GM18498 (cell line): ENCODE data around the gene SLC9A9.

Experiments
- ATAC-seq: cut with Tn5 transposase; IDR thresholded peaks from one replicate; pipeline ENCODE4 v1.9.1; 2021; ENCODE audit warnings: mild to moderate bottlenecking, moderate library complexity; ENCODE audit not compliant: unreplicated experiment

Gene SLC9A9

DNA sequence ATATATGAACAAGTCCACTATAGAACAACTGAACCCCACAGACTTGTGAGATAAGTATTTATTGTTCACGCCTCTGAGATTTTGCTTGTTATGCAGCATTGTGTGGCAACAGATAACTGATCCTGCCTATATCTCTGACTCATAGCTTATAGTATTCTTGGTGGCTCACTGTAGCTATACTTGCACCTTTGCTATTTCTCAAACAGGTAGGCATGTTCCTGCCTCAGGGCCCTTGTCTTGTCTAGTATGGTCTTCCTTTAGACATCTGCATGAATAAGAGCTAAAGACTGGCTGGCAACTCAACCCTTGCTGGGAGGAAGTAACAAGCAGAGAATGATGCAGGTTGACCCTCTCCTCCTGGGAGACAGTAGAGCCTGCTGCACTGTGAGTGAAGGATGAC, 472.6 kb downstream of the SLC9A9 start:
- ATAC-seq, result no peak

DNA sequence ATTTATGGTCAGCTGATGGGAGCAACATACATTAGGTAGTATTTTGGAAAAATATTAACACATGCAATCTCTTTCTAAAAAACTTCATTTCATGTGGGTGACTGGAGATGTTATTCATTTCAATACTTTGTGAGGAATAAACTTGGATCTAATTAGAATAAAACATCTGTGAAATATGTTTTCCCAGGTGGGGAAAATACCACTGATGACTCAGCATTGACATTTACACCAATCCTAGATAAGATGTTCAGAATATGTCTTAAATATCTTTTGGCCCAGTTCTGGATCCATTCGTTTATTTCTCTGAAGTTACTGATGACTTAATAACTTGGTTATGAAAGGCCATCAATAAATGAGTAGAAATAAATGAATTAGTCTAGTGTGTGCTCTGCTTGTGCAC, 481.1 kb downstream of the SLC9A9 start:
- no peak for ATAC-seq

DNA sequence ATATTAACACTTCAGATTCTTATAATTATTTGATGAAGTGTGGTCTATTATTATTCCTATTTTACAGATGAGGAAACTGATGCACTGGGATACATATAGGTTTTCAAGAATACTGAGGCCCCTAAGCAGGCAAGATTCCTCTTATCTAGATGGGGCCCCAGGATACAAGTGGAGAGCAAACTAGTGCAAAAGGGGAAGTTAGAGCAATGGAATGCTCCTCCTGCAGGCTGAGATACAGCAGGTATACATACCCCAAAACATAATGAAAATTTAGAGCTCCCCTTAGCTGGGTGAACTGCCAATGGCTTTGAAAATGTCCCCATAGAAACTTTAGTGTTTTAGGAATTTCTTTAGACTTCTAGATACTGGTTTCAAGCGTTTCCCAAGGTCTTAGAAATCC, 481.6 kb downstream of the SLC9A9 start:
- no peak for ATAC-seq

DNA sequence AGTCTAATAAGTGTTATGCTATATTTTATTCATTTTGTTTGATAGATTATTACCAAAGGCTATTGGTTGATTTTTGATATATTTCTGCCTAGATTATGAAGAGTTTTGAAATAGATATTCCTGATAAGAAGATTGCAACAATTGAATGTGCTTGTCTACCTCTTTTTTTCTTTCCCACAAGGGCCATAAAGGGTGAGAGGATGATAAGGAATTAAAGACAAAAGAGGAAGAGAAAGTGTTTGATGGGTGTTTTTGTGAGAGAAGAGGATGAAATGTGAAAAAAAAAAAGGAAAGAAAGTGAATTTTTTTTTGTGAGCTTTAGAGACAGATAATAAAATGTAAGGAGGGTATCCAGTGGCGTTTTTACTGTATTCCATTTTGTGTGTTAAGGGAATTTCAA, 484.3 kb downstream of the SLC9A9 start:
- ATAC-seq, result no peak

DNA sequence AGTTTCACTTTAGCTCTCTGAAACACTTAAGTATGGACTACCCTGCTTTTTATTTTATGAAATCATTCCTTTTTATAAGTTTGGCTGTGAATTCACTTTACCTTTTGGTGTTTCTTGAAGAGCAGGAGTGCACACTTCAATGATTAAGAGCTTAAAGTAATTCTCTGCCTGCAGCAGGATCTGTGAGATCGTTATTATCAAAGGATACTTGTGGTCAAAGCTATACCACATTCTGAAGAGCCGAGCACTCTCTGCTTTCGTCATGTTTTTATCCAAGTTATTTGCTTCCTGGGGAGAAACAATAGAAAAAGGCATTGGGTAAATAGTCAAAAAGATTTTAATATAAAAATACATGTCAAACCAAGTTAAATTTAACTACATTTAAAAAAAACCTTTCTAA, 485.0 kb downstream of the SLC9A9 start:
- ATAC-seq, result no peak

DNA sequence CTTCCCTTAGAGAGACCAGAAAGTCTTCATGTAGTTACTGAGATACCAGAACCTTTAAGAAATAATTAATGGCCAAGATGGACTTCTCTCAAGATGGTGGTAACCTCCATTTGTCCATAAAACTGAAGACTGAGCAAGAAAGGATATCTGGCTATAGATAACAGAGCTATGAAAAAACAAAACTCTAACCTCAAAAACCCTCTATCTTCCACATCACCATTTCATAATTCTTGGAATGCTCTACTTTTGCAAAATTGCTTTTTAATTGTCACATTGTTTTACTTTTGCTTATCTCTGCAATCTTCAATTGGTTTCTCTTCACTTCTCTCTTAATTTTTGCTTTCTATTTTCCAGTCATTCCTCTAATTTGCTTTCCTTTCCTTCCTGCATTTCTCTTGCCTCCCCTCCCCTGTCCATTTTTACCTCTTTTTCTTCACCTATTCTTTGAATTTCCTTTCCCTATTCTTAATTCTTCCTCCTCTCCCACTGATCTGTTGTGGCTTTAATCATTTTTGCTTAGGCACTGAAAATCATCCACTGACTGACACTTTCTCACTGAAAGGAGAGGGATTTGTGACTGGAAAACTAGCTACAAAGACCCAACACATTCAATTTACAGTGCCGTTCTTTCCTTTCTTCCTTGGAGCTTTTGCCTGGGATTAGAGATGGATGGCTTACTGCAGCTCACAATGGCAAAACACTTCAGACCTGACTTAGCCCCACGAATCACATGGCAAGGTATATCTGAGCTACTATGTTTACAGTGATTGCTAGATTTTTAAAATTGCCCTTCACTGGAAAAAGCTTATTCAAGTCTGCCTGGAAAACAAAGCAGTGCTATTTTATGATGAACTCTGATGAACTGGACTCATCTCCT, 485.9 kb downstream of the SLC9A9 start:
- ATAC-seq, result no peak

DNA sequence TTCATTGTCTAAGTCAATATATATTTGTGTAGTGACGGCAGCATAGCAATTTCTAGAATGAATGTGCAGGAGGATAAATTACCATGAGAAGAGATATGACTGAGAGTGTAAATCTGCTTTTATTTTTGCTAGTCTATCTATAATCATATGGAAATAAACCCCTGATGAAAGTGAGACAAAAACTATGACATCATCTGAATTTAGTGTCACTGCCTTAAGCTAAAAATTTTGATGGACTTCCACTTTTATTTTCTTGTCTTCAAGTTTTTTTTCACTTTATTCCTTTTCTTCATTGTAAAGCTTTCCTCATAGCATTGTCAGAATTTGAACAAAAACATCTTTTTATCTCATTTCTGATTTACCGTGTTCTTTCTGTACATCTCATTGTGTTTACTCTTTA, 486.7 kb downstream of the SLC9A9 start:
- no peak for ATAC-seq

DNA sequence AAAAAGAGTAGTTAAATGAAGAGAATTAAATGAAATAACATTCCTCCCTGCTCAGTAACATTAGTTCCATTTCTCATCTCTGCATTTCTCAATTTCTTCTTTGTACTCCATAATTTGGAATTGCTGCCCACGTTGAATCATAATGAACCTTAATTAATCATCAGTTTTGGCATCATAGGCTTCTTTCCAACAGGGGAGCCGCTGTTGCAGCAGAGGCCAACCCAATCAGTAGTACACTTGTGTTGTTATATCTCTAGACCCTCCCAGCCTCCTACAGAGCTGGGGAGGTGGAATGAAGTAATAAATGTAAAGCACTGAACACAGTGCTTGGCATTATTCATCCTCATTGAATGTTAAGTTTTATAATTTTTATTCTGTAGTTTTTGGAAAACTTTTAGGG, 488.0 kb downstream of the SLC9A9 start:
- no peak for ATAC-seq

DNA sequence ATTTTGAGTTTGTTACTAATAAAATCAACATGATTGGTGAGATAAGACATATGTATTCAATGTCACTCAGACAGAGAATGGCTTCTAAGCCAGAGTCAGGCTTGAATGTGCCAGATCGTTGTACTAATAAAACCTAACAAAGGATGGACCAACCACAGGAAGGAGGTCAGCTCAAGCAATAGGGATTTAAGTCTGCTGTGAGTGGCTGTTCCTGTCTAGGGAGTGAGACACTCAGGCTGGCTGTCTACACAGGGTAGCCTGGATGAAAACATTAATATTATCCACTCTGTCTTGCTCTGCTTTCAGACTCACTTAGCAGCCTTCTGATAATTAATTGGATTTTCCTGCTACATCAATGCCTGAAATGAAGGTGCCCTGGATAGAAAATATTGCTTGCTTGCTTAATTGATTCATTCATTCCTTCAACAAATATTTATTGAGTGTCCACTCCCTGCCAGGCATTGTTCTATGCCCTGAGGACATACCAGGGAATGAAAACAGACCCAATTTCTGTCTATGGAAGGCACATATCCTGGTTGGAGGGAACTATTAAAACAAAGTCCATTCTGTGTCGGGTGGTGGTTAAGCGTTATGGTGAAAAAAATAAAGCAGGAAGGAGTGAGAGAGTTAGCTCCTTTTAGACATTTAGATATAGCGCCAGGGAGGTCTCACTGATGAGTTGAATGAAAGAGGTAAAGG, 489.3 kb downstream of the SLC9A9 start:
- no peak for ATAC-seq

DNA sequence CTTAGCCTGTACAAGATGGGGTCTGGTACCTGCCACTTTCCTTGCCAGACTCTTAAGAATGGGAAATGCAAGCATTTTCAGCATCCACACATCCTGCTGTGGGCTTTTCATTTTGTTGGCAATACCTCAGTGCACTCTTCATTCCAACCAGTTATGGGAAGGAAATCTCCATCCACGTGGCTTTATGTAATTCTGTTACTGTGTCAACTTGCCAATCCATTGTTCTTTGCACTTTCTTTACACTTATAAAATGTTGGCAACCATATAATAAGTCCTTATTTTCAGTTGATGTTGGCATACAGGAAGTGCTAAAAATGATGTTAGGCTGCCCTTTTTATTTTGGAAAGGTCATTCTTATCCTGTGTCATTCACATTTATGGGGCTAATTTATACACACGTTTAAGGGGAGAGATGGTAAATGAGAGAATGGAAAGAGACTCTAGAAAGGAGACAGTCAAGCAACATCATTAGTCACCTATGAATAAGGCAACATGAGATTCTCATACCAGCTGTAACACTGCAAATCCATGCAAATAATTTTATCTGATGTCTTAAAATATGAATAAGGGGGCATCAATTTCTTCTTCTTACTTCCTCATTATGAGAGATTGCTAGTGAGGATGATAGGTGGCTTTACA, 490.0 kb downstream of the SLC9A9 start:
- ATAC-seq, result no peak

DNA sequence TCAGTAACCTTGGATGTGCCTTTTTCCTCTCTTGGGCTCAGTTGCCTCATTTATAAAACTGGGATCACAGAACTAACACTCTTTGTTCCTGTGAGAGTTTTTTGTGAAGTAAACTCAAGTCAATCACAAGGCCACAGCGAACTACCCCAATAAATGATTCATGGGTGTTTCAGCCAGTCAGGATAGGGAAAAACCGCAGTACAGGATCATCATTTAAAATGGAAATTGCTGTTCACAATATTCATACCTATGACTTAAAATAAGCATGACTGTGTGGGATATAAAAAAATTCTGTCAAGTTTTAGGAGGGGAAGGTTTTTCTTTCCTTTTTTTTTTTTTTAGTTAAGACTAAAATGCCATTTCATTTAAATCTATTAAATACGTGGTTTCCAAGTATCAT, 490.6 kb downstream of the SLC9A9 start:
- ATAC-seq, result no peak

DNA sequence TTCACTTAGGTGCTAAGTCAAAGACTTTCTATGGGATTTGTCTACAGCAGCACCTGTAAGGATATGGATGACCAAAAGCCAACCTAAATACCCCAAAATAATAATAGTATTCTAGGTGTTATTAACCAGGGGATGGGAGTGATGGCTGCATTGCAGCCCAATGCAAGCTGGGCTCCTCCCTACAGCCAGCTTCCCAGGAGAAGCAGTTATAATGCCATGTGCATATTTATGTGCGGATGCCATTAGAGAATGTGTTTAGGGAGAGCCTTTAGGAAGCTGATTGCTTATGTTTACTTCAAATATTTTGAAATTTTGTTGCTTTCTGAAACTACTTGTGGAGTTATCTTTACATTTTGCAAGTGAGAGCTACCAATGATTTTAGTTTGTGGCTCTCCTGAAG, 491.4 kb downstream of the SLC9A9 start:
- ATAC-seq, result no peak

DNA sequence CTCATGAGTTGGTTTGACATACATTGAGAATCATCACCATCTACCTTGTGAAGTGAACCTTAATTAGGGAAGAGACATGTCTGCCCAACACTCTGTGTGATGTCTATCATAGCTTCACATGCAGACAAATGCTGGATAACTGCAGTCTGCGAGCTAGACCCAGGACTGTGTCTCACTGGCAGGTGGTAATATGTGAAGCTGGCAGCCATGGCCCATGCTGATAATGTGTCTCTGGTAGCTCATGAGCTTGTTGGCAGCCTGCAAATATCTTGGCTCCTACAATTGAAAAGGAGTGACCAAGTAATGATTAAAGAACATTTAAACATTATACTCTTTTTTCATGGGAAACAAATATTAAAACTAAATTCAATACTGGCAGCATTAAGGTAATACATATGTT, 493.9 kb downstream of the SLC9A9 start:
- ATAC-seq, result no peak

DNA sequence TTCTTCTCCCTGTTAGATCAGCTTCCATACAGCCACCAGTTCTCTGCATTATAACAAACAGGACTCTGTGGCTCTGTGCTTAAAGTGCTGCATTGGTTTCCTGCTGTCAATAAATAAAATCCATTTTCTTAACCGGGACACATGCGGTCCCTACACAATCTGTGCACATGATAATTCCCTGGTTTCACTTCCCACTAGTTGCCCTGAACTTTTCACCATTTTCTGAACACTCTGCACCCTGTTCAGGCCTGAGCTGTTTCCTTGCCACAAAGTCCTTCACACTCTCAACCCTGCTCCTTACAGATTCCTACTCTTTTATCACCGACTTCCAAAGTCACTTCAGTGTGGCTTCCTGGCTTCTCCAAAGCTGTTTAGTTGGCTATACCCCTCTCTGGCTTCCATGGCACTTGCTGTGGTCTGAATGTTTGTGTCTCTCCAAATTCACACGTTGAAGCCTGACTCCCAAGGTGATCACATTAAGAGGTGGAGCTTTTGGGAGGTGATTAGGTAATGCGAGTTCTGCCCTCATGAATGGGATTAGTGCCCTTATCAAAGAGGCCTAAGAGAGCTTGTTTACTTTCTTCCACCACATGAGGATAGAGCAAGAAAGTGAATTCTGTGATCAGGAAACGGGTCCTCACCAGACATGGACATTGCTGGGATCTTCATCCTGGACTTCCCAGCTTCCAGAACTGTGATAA, 495.3 kb downstream of the SLC9A9 start:
- no peak for ATAC-seq

DNA sequence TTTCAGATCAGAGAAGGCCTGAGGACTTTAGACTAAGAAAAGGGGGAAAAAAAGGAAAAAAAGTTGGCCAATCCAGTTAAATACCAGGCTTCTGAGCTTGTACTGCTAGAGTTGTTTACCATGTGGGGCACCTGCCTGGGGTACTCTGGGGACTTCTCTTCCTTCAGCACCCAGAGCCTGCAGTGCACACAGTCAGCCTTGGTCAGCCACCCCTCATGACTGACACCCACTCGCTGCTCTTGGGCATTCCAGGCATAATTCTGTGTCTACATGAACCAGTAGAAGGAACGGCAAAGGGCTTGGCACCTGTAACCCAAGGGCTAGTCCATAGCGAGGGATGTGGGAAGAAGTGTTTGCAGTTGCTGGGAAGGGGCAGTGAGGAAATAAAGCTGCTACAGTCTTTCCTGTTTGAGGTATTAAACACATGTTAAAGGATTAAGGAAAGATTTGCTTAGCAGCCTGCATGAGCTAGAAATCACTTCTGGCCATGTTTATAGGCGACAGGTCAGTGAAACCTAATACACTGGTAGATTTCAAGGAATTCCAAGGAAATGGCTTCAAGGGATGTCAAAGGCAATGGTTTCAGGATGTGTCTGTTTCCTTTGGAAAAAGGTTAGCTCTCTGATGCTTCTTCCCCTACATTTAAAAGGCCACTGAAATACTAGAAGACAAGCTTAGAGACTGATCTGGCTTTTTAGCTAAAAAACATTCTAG, 496.2 kb downstream of the SLC9A9 start:
- ATAC-seq, result no peak

DNA sequence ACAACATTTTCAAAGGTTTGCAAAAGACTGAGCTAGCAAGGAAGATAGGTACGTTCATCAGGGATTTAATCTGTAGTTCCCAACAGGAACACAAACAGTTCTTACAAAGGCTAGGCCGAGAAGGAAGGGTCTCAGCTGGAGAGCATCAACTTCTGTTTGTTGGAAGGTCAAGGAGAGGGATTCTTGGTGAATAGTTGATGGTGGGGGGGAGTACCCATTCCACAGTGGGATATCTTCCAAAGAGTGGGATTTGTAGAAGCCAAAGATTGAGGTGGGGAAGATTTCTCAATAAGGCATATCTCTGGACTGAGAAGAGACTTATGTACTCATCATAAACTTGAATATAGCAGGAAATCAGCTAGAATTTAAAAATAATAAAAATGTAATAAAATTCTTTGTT, 496.9 kb downstream of the SLC9A9 start:
- no peak for ATAC-seq

DNA sequence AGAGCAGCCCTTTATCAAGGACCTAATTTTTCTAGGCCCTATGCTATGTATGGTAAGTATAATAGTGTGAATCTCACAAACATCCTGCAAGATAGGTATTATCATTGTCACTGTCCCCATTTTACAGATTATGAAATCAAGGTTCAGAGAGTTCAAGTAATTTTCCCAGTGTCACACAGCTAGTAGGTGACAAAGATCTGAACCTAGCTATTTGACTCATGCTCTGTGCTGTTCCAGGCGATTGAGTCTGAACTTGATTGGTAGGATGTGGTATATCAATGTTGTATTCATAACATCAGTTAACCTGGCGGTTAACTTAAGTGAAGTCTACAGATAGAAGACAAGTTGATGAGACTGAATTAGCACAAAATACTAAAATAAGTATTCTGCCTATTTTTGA, 498.8 kb downstream of the SLC9A9 start:
- ATAC-seq, result no peak

DNA sequence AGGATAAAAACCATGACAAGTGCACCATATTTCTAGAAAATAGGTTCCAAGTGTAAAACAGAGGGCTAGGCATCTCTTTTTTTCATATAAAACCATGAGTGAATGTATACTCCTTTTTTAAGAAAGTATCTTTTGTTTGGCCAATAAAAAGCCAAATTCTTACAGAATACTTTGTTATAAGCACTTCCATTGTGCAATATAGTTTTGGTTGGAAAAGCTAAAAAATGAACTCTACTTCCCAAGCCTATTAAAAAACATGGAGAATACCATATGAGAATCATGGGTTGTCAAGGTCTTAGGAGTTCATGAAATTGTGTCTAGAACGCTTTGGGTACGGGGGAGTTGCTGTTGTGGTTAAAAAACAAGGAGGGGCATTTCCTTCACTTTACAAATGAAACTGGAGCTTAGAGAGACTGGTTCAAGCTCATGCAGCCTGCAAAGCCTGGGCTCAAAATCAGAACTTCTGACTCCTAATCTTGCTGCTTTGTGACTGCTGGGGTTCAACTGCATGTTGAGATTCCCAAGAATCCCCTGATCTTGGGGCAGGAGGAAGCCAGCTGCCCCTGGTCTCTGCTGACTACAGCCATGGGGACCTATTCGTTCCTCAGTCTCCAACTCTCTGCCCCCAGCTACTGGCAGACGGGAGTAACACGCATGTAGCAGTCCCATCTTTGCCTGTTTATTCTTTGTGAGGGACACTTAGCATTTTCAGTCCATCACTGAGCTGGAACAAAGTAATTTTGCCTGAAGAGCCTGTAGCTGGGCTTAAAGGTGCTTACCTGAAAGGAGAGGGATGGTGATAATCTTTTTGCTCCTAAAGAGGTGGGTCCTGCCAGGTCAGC, 499.6 kb downstream of the SLC9A9 start:
- no peak for ATAC-seq

DNA sequence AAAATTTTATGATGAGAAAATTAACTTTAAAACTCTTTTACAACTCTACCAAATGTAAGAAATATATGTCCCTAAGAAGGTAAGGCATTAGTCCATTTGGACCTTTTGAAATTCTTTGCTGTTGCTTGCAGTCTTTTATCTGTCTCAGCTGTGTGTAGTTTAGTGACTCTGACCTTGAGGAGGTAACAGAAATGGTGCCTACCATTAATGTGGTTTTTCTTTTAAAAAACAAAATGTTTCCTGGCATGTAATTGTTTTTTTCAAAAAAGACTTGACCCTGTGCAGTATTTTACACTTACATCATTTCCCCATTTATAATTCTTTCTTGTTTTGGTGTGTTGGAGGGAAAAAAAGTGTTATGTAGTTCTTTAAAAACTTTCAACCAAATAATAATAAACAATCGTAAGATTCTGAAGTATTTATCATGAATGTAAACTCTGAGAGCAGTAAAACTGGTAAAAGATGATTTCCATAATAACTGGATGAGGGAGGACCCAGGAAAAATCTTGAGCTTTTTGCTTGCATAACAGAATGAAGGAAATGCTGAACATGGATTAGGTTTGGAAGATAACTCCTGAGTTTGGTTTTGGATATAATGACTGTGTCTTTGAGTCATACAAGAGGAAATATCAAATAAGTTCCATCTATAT, 503.6 kb downstream of the SLC9A9 start:
- ATAC-seq, result no peak
